SIG-M5 (cell line): ENCODE results near the gene NEK7.
"Not testable (repeated sequence)": the region's sequence is repeated elsewhere in the genome, so short reads cannot be mapped to it uniquely, and the experiment has no call there.

Experiments used
- DNase-seq: peaks from one replicate; lab custom pipeline; 2025; lab: John Stamatoyannopoulos, UW

NEK7 gene

GRCh38 chr1:198290089-198290683, 133.4 kb downstream of the NEK7 start:
- no peak for DNase-seq

GRCh38 chr1:198291036-198291435, 134.2 kb downstream of the NEK7 start:
- no peak for DNase-seq

- DNase-seq = no peak
Observed at GRCh38 chr1:198291924-198292323, 135.1 kb downstream of the NEK7 start.

GRCh38 chr1:198295225-198295624, 138.4 kb downstream of the NEK7 start:
- DNase-seq = no peak

DNA sequence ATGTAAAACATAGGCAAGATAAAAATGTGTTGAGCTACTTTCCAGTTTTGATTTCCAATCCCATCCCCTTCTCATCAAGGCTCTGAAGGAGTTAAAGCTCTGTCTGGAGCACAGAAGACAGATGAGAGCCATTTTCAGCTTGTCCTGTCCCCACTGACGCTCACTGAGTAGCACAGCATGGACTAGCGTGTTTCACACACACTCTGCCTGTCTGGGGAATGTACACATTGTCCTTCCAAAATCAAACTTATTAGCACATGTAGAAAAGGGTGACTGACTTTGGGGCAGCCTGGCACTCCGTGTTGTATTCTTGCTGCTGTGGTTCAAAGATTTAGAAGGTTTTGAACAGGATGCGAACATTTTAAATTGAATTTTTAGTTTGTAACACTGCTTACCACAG, 139.2 kb downstream of the NEK7 start:
- DNase-seq = no peak

DNA sequence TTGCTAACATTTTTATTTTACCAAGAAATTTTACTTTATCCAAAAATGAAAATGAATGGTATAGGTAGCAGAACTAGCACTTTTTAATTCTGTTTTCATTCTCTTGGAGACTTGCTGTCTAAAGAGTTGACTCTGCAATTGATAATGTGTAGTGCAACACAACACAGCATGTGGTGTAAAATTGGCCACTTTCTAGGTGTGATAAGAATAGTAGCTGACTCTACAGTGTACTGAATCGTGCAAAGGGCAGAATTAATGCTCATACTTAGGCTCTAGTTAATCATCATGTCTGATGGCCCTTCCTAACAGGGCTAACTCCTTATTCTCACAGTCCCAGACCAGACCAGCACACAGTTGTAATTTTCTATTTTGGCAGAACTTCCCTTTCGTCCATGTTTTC, 140.5 kb downstream of the NEK7 start:
- DNase-seq = no peak

DNA sequence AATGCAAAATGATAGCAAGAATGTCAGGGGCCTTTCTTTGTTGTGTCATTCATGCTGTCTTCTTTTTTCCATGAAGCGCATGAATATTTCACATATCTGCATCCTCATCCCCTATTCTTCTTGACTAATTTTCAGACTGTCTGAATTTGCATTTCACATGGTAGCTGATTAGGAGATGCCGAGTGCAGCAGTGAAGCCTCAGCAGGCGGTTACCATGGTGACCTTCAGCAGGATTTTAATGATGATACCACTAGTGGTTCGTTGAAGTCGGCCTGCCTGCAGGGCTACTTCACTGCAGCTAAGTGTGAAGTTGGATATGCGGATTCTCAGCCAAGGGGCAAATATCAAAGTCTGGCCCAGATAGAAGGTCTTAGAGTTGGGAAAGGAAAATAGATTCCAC, 141.8 kb downstream of the NEK7 start:
- no peak for DNase-seq

DNA sequence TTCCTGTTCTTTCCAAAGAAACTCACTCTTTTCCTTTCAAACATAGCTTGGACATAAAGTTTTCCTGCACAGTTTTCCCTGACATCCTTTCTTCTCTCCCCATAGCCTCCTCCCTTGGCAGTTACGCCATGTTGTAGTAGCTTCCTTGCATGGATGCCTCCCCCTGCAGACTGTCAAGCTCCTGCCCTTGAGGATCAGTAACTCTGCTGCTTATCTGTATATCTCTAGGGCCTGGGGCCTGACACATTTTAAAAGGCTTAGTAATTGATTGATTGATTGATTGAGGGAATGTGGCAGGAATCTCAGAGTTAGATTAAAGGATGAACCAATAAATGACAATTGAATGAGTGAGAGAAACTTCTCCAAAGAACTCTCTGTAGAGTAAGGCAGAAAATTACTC, 143.7 kb downstream of the NEK7 start:
- no peak for DNase-seq

GRCh38 chr1:198304431-198304830, 147.6 kb downstream of the NEK7 start:
- DNase-seq = no peak

DNA sequence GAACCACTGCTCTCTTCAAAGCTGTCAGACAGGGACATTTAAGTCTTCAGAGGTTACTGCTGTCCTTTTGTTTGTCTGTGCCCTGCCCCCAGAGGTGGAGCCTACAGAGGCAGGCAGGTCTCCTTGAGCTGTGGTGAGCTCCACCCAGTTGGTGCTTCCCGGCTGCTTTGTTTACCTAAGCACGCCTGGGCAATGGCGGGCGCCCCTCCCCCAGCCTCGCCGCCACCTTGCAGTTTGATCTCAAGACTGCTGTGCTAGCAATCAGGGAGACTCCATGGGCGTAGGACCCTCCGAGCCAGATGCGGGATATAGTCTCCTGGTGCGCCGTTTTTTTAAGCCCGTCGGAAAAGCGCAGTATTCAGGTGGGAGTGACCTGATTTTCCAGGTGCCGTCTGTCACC, 158.0 kb downstream of the NEK7 start:
- DNase-seq = not testable (repeated sequence)

DNA sequence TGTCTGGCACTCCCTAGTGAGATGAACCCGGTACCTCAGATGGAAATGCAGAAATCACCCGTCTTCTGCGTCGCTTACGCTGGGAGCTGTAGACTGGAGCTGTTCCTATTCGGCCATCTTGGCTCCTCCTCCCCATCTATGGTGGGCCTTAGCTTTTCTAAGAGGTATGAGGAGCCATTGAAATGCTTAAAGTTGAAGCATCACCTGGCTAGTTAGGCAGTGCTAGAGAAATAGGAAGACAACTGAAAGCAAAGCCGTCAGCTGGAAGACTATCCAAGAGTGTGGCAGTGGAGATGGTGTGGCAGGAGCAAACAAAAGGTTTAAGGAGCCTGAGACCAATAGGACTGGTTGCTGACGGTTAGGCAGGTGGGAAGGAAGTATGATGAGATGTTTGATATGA, 158.5 kb downstream of the NEK7 start:
- not testable (repeated sequence) for DNase-seq

- no peak for DNase-seq
Observed at GRCh38 chr1:198316546-198317100, 159.8 kb downstream of the NEK7 start.

- no peak for DNase-seq
Observed at GRCh38 chr1:198318085-198318484, 161.3 kb downstream of the NEK7 start.

DNA sequence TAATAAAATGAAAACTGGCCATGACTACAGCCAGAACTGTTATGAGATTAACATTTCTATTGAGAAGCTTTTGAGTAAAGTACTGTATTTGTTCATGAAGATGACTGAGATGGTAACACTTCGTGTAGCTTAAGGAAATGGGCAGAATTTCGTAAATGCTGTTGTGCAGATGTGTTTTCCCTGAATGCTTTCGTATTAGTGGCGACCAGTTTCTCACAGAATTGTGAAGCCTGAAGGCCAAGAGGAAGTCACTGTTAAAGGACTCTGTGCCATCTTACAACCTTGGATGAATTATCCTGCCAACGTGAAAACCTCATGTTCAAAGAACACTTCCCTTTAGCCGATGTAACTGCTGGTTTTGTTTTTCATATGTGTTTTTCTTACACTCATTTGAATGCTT, 164.0 kb downstream of the NEK7 start:
- DNase-seq = no peak

- DNase-seq = no peak
Observed at GRCh38 chr1:198326232-198326631, 169.4 kb downstream of the NEK7 start.

GRCh38 chr1:198326915-198327314, 170.1 kb downstream of the NEK7 start:
- no peak for DNase-seq

DNA sequence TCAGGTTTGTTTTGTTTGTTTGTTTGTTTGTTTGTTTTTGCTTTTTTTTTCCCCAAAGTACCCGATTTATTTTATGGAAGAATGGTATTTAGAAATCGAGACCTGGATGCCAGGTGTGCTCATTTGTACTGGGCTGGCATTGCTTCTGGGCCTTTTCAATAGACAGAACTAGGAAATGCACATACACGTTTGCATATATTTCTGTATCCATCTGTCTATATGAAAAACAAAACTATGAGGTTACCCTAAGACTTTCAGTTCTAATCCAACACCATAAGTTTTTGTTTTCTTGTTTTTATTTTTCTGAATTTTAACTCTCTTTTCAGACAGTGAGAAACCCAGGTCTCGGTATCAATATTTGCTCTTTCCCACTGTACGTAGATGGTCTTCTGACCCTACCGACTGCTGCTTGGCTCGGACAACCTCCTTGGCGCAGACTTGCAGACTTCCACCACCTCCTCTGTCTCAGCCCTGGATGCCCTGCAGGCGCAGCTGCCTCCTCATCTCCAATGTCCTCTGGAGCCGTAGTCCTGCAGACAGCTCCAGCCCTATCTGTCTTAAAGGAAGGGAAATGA, 171.7 kb downstream of the NEK7 start:
- DNase-seq = no peak

- DNase-seq = no peak
Observed at GRCh38 chr1:198330982-198331615, 174.3 kb downstream of the NEK7 start.

DNA sequence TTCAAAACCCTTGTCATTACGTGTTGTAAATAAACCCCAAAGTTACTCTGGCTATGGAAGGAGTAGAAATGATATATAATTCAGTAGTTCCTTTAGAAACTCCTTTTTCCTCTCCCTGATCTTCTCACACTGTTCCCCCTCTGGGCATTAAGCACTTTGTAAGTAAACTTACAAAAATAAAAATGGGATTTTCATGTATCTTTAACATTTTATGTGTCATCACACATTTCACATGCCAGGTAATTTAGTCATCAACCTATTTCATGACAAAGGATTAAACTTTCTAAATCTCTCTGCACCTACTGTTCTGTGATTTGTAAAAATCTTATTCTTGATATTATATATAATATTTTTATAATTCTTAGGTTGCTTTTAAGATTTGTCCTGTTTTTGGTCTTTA, 176.9 kb downstream of the NEK7 start:
- no peak for DNase-seq

DNA sequence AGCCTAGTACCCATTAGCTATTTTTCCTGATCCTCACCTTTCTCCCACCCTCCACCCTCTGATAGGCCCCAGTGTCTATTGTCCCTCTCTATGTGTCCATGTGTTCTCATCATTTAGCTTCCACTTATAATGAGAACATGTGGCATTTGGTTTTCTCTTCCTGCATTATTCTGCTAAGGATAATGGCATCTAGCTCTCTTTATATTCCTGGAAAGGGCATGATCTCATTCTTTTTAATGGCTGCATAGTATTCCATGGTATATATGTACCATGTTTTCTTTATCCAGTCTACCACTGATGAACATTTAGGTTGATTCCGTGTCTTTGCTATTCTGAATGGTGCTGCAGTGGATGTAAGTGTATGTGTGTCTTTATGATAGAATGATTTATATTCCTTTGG, 178.9 kb downstream of the NEK7 start:
- DNase-seq = no peak

GRCh38 chr1:198337886-198338285, 181.1 kb downstream of the NEK7 start:
- DNase-seq = no peak

DNA sequence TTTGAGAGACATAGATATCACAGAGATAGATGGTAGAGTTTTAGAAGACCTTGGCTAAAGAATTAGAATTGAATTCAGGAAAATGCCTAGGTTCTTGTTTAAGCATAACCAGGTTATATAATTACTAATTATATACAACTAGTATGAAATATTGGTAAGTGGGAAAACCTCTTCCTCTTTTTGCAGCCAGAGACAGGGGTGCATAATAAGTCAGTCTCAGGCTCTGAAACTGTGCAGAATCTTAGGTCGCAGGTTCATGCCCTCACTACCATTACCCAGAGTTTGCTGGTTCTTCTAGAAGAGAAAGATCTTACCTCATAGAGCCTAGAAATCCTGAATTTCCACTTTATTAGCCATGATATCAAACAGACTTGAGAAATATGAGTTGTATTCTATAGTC, 183.3 kb downstream of the NEK7 start:
- DNase-seq = no peak

DNA sequence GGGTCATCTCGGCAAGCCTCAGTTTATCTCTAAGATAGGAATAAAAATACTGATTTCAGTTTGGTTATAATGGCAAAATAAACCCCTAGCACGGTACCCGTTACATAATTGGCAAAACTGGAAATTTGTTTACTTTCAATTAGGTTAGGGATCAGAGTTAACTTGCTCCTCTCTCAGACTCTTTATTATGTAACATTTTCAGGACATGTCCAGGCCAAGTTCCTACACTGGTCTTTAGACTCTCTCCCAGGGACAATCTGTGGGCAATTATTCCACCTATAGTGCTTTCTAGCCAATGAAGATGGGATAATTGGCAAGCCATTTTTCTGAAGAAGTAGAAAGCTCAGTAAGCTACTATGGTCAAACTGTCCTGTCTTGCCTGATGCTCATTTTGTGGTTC, 189.4 kb downstream of the NEK7 start:
- no peak for DNase-seq

DNA sequence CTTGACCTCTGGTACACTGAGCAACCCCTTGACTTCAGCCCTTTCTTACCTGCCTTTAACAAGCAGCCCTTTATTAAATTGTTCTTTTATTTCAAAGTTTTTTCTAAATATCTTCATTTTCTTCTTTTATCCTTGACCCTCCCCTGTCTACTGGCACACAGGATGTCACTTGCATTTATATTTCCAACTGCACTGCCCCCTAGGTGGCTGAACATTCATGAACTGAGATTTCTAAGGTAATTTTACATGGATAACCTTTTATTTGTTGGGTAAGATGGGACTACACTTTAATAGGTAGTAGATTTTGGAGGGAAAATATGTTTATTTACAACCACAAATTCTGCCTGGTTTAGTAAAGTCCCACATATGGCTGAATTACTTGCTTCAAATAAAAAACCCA, 193.7 kb downstream of the NEK7 start:
- no peak for DNase-seq
